Cerebellar nuclear complex (tissue), 1 donor: ENCODE measurements around the gene ANKRD35.
"Not testable (repeated sequence)": the region's sequence is repeated elsewhere in the genome, so short reads cannot be mapped to it uniquely, and the experiment has no call there.

Source experiments
- DNase-seq, 2 experiments: peaks; one replicate each; lab custom pipeline; 2025; lab: John Stamatoyannopoulos, UW

ANKRD35 gene

DNA sequence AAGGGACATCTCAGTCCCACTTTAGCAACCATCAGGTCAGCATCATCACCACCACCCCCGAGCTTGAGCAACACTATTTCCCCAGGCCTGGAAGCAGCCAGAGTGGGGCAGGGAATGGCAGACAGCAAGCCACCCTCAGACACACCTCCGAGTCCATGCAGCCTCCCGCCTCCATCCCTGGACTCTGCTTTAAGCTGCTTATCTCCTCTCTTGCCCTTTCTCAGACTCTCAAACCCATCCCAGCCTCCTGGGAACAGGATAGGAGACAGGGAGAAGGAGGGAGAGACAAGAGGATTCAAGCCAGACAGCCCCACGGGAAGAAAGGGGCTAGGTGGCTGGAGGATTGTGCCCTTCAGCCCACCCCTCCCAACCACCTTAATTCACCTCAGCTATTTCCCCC lies 28.5 kb downstream of the ANKRD35 start:
- no peak for DNase-seq

DNA sequence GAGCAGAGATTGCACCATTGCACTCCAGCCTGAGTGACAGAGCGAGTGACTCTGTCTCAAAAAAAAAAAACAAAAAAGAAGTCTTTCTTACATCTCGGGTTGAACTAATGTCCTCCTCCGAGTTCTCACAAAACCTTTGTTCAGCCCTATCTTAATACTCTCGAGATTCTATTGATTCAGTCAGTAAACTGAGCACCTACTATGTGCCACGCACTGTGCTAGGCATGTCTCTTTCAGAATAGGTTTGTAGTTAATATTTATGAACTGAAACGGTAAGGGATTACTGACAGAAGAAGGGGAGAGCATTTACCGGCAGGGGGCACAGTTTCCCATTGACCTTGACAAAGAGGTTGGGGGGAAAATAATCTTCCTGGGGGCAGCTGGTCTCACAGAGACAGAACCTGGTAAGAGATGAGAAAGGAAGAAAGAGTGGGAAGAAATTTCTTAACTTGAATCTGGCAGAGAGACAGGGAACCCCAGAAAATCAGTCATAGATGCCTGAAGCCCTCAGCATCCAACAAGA lies 30.2 kb downstream of the ANKRD35 start:
- no peak for DNase-seq

- DNase-seq: no peak
These were observed 36.1 kb downstream of the ANKRD35 start for GRCh38 chr1:145849356-145850160.

DNA sequence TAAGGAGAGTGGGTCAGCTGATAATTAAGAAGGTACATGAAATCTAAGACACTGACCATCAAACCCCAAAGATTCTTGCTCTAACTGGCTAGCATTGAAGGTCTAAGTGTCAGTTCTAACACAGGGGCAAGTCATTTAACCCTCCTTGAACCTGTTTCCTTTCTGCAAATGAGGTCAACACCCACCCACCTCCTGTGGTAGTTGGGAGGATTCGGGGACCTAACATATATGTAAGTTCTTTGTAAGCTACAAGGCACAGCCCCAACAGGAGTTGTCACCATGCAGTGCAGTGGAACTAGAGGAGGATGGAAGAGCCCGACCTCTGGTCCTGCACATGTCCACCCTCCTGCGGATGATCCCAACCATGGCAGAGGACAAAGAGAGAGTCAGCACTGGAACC lies 37.8 kb downstream of the ANKRD35 start:
- DNase-seq: no peak

GRCh38 chr1:145846201-145846612 lies 39.5 kb downstream of the ANKRD35 start:
- DNase-seq: no peak

DNA sequence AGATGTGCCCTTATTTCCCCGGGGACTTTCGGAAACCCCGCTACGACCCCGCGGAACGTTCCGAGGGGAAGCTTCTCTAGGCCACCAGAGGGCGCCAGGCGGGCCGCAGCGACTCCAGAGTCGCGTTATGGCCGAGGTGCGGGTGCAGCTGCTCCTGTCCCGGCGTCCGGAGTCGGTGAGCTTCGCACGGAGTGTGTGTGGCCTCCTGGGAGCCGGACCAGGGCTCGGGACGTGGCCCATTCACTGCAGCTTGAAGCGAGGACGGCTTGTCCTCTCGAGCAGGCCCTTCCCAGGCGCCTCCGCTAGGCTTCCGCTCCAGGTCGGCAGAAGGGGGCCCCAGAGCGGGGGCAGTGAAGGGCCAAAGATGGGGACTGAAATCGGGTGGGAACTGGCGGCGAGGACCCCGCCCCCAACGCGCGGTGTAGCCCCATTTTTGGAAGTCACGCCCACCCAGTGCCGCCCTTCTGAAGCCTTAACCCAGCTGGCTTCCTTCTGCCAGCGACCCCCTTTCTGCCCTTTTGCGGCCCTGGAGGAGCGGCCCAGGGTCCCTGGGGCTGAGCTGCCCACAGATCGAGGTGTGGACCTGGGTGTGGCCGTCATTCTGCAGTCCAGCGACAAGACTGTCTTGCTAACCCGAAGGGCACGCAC lies 40.0 kb downstream of the ANKRD35 start, which contains the start of gene NUDT17:
NUDT17 (plus strand) TSS at position 117 of the 648 bp plus-strand sequence; CDS start at position 128, 11 bp downstream.
- no peak for DNase-seq

DNA sequence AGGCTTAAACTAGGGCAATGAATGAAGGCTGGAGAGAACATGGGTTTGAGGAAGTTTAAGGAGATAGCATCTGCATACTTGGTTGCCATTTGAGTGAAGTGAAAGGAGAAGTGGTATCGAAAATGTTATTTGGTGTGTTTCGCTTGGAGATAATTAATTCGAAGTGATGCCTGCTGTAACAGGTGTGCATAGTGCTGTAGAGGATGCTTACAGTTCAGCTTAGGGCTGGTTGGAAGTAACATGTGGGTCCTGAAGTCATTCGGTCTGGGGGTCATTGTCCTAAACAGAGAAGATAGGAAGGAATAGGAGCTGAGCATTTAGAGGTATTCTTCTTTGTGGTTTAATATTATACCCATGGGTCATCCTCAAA lies 40.5 kb downstream of the ANKRD35 start:
- DNase-seq: no peak

DNA sequence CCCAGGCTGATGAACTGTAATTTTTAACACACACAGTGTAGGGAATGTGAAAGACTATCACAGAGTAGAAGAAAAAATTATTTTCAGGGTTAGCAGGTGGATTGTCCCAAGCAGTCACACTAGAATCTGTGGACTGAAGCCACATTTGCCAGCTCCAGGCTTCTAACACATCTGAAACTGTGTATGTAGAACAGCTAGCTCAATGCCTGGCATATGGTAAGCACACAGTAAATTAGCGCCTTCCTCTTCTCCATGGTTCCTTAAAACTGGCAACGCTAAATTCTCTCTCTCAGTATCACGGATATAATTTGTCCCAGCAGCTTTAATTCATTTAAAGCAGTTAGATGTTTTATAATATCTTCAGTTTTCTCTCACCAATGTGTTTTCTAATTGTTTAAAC lies 42.6 kb downstream of the ANKRD35 start:
- DNase-seq: no peak

GRCh38 chr1:145837656-145838055 lies 48.0 kb downstream of the ANKRD35 start:
- no peak for DNase-seq

DNA sequence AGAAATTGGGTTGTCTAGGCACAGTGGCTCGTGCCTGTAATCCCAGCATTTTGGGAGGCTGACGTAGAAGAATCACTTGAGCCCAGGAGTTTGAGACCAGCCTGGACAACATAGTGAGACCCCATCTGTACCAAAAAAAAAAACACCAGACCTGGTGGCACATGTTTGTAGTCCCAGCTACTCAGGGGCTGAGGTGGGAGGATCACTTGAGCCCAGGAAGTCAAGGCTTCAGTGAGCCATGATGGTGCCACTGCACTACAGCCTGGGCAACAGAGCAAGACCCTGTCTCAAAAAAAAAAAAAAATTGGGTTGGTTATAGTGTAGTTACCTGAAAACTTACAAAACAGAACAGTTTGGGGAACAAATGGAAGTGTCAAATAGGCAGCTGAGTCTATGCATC lies 54.9 kb downstream of the ANKRD35 start:
- not testable (repeated sequence) for DNase-seq

GRCh38 chr1:145828367-145829026 lies 57.2 kb downstream of the ANKRD35 start:
- DNase-seq: no peak

GRCh38 chr1:145827966-145828365 lies 57.7 kb downstream of the ANKRD35 start:
- no peak for DNase-seq

GRCh38 chr1:145826030-145826429 lies 59.6 kb downstream of the ANKRD35 start:
- DNase-seq: no peak

DNA sequence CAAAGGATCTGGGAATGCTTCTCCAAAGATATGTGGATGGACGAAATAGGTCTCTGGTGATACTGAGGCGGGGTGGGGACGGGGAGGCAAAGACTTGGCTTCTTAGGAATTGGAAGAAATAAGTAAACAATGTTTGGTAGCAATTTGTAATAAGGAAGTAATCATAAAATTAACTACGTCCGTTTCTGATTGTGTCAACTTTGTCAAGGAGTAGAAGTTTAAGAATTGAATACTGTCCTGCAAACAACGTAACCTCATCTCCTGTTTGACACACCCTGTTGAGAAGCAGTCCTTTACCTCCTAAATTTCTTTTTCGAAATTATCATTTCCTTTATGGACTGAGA lies 61.2 kb downstream of the ANKRD35 start:
- DNase-seq: no peak

DNA sequence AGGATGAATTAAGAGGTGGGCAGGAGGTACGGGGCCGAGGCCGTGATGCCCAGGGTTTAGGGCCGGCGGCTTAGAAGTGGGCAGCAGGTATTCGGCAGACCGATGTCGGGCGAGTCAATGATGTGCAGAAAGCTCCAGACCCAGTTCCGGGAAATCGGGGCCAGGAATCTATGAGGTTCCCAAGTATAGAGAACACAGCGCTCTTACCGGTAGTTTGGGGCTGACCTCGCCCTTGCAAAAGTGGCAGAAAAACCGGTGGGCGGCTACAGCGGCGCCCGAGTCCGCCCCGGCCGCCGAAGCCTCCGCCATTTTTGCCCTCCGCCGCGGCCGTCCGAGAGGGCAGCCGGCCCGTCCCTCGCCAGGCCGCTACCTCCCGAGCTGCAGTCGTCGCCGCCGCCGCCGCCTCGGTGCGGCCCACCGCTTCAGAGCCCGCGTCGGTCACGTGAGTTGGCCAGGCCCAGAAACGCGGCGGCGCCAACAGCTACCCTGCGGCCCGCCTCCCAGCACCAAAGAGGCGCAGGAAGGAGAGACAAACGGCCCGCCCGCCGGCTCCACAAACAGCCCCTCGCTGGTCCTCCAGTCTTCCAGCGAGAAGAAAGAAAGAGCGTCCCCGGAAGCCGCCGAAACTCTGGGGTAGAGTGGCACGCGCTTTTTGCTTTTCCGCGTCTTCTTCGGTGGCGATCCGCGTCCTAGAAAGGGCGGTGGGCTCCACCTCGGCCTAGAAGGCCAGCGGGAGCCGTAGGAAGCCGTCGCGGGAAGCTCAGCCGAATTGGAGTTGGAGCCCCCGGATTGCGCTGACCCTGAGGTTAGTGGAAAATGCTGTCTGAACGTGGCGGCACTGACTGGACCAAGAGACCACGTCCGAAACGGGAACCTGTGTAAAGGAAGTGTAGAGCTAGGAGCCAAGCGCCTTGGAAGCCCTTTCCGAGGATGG lies 61.8 kb downstream of the ANKRD35 start, which contains the start of the genes POLR3C and RNF115:
POLR3C (plus strand) TSS at position 636 of the 934 bp plus-strand sequence. CDS start 1,577 bp downstream, outside the sequence.
RNF115 (minus strand) TSS at position 531 of the 934 bp plus-strand sequence; CDS start at position 309, 222 bp downstream.
- DNase-seq: peak; percentile 66 to 71

DNA sequence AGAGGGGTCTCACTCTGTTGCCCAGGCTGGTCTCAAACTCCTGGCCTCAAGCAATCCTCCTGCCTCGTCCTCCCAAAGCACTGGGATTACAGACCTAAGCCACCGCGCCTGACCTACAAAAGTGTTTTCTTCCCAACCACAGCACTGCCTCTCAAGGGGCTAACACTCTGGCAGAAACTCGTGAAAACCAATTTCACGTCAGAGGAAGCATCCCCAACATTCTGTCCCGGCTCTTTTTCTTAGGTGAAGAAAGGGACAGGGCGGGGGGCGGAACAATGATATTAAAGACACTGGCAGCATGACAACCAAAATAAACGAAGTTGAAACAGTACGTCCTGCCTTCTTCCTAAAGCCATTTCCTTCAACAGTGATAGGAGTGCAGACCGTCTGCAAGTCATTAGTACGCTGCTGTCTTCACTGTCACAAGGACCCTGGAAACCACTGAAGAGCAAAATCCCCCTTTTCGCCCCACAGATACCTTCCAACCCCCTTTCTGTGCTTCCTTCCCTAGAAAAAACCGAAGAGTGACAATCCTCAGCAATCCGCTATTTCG lies 62.8 kb downstream of the ANKRD35 start:
- not testable (repeated sequence) for DNase-seq

GRCh38 chr1:145818095-145818494 lies 67.6 kb downstream of the ANKRD35 start:
- DNase-seq: not testable (repeated sequence)
